BJ (cell line): ENCODE results near the gene ROCK1. TPM values are rescaled to one million over a fixed set of nuclear protein-coding genes. Genes with fewer than 3 reads are reported as not detected.

Source experiments
- CTCF ChIA-PET: fragments of 350-600 bp; formaldehyde crosslinking; extraction: SDS; loops from one replicate; lab custom pipeline; 2021; ENCODE audit warnings: antibody characterized with exemption, inconsistent platforms; lab: Yijun Ruan, JAX
- POLR2A ChIA-PET: fragments of 300-600 bp; sonication (Branson Sonifier 250); formaldehyde crosslinking; extraction: SDS; loops from one replicate; lab custom pipeline; 2021; ENCODE audit warnings: antibody characterized with exemption; lab: Charles Lee
- DNase-seq: peaks from one replicate; pipeline ENCODE4 v3.0.0-alpha.2; 2011; ENCODE audit warnings: low read depth
- H3K27me3 ChIP-seq: 2 replicates; pipeline ENCODE4 v1.6.0; 2011; ENCODE audit warnings: low read length; ENCODE audit not compliant: control insufficient read depth, insufficient read depth
- H3K36me3 ChIP-seq: 2 replicates; pipeline ENCODE4 v1.5.1; 2011; ENCODE audit warnings: low read length; ENCODE audit not compliant: control insufficient read depth, insufficient read depth
- H3K4me3 ChIP-seq: 2 replicates; pipeline ENCODE4 v1.5.1; 2011; ENCODE audit warnings: low read depth, mild to moderate bottlenecking, control low read depth, low read length
- polyA plus RNA-seq: library from polyadenylated mRNA; depleted of rRNA; stranded (reverse); fragments of >200 nt; gene quantifications from 2 replicates; pipeline ENCODE4 v1.2.3, GENCODE V29; 2011
- TF ChIP-seq, protein P1 (sequence below): IDR thresholded peaks from 2 replicates; pipeline ENCODE4 v1.5.1; 2011; ENCODE audit warnings: low read depth, mild to moderate bottlenecking, control low read depth, inconsistent platforms, low read length, moderate library complexity; ENCODE audit not compliant: insufficient read depth

The ROCK1 gene
- polyA plus RNA-seq, 1 experiment = 11.8 TPM

DNA sequence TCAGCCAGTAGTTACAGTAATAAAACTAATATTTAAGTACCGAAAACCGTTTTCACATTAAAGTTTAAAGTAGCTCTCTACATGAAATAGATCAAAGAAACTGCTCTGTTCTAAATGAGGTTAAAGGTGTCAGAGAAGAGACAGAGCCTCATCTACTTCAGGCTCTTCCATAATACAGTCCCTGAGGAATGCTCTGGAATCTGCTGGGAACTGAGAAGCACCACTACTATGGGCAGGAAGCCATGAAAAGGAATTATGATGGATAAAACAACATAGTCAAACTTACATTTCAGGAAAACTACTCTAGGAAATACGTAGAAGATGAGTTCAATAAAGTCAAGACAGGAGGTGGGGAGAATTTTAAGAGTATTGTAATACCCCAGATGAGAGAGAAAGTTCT, 60.0 kb downstream of the ROCK1 start:
- H3K27me3 ChIP-seq = no peaks in the 10 kb centered on the region
- CTCF ChIA-PET = no interaction called here
- no peak overlapping the region for H3K4me3 ChIP-seq
- H3K36me3 ChIP-seq = no peaks in the 10 kb centered on the region; the same call in 1 of the 2 replicates
- POLR2A ChIA-PET = no interaction called here
- TF ChIP-seq, protein P1, sequence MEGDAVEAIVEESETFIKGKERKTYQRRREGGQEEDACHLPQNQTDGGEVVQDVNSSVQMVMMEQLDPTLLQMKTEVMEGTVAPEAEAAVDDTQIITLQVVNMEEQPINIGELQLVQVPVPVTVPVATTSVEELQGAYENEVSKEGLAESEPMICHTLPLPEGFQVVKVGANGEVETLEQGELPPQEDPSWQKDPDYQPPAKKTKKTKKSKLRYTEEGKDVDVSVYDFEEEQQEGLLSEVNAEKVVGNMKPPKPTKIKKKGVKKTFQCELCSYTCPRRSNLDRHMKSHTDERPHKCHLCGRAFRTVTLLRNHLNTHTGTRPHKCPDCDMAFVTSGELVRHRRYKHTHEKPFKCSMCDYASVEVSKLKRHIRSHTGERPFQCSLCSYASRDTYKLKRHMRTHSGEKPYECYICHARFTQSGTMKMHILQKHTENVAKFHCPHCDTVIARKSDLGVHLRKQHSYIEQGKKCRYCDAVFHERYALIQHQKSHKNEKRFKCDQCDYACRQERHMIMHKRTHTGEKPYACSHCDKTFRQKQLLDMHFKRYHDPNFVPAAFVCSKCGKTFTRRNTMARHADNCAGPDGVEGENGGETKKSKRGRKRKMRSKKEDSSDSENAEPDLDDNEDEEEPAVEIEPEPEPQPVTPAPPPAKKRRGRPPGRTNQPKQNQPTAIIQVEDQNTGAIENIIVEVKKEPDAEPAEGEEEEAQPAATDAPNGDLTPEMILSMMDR = no peak
- no peak for DNase-seq

DNA sequence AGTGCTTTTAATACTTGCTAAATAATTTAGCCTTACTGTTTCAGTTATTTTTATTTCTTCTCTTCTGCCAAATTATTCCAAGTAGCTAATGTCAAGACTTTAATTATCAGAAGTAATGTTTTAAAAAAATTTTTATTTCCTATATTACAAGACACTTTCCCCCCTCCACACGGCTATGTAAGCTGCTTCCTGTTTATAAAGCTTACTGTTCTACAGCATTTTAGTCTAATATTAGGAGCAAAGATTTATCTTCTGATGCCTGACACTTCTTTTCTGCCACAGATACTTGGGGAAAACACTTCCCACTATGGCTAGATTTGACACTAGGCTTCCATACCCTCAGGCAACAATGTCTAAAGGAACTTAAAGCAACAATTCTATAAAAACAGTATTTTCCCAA, 62.3 kb downstream of the ROCK1 start:
- ChIA-PET POLR2A (interaction anchor here (0.7 kb wide), 1 partner anchor 552 kb away, joined by 4 read pairs; no protein-coding TSS in a partner anchor), CTCF (interaction anchor here (1.0 to 1.3 kb wide), 2 partner anchors 21 to 25 kb away, joined by 3 read pairs; no protein-coding TSS in a partner anchor)
- no peaks in the 10 kb centered on the region; the same call in 1 of the 2 replicates for H3K36me3 ChIP-seq
- TF ChIP-seq, protein P1 = no peak
- no peaks in the 10 kb centered on the region for H3K27me3 ChIP-seq
- no peak for DNase-seq
- no peak overlapping the region for H3K4me3 ChIP-seq

DNA sequence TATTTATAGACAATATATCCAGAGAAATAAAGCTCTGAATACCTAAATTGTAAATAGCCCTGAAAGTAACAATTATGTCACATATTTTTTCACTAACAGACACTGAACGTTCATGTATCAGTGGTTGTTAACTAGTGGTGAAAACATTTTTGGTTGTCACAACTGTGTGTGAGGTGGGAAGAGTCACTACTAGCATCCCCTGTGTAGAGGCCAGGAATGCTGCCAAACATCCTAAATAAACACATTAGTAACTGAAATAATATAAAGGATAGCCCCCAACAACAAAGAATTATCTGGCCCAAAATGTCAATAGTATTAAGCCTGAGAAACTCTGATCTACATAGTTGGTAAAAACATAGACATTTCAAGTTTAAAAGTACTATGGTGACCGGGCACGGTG, 64.5 kb downstream of the ROCK1 start:
- H3K27me3 ChIP-seq = no peaks in the 10 kb centered on the region
- TF ChIP-seq, protein P1 = no peak
- H3K4me3 ChIP-seq = no peak overlapping the region
- no peak for DNase-seq
- POLR2A ChIA-PET = no interaction called here
- CTCF ChIA-PET = interaction anchor here (1.1 kb wide), 1 partner anchor 132 kb away, joined by 3 read pairs; no protein-coding TSS in a partner anchor
- no peaks in the 10 kb centered on the region; the same call in 1 of the 2 replicates for H3K36me3 ChIP-seq

DNA sequence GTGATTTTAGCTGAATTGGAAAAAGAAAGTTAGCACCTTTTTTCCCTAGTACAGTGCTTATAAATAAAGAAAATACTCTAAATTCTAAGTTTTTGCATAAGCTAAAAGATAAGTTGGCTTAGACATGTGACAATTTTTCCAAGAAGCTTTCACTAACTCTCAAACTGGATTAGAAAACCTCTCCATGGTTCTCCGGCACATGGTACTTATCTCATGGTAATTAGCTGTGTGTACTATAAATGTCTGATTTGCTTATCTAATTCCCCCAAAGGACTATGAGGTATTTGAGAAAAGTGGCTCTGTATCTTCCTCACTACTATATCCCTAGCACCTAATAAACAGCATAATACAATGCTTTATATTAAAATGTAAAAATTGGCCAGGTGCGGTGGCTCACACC, 71.1 kb downstream of the ROCK1 start:
- Histone ChIP-seq H3K4me3 (no peak overlapping the region), H3K27me3 (no peaks in the 10 kb centered on the region), H3K36me3 (no peaks in the 10 kb centered on the region)
- CTCF ChIA-PET = no interaction called here
- TF ChIP-seq, protein P1 = no peak
- POLR2A ChIA-PET = no interaction called here
- no peak for DNase-seq

DNA sequence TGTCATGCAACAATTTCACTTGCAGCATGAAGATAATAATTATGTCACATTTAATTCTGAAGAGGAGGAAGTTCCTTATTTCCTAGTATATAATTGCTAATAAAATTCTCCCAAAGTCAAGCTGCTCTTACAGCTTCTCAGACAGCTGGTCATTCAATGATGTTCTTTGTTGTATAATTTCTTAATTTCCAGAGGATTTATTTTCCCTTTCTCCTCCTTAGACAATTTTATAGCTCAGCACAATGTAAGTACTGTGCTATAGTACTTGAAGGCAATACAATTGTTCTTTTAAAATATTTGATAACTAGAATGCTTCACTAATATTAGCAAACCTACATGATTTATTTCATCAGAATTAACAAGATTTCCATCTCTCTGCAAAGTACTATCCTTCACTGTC, 73.4 kb downstream of the ROCK1 start:
- Histone ChIP-seq H3K27me3 (no peaks in the 10 kb centered on the region), H3K36me3 (peaks cover 2% of the 10 kb centered on the region; the same call in 1 of the 2 replicates), H3K4me3 (no peak overlapping the region)
- CTCF ChIA-PET = no interaction called here
- TF ChIP-seq, protein P1 = no peak
- POLR2A ChIA-PET = no interaction called here
- no peak for DNase-seq
